Stimulated activated naive CD8-positive, alpha-beta T cell treated with anti-CD3 and anti-CD28 coated beads, Interleukin-15, Interleukin-2, amounts not matched to agents 100 ng/mL and 50 ng/mL, for 24 hours (primary cell): Measurements from ENCODE around the gene C1GALT1.
"Not testable (repeated sequence)": the region's sequence is repeated elsewhere in the genome, so short reads cannot be mapped to it uniquely, and the experiment has no call there.

ENCODE experiments used
- H3K27ac Mint-ChIP-seq: one replicate; pipeline ENCODE4 v1.8.0; 2021; ENCODE audit warnings: mild to moderate bottlenecking, mixed read lengths
- H3K27me3 Mint-ChIP-seq: one replicate; pipeline ENCODE4 v1.8.0; 2021; ENCODE audit warnings: mixed read lengths
- H3K36me3 Mint-ChIP-seq: one replicate; pipeline ENCODE4 v1.8.0; 2021; ENCODE audit warnings: low read depth, mixed read lengths
- H3K4me1 Mint-ChIP-seq: one replicate; pipeline ENCODE4 v1.8.0; 2021; ENCODE audit warnings: low read depth, mixed read lengths
- H3K4me3 Mint-ChIP-seq: one replicate; pipeline ENCODE4 v1.8.0; 2021; ENCODE audit warnings: mild to moderate bottlenecking, mixed read lengths
- H3K9me3 Mint-ChIP-seq: one replicate; pipeline ENCODE4 v1.8.0; 2021; ENCODE audit warnings: mixed read lengths

The C1GALT1 gene

DNA sequence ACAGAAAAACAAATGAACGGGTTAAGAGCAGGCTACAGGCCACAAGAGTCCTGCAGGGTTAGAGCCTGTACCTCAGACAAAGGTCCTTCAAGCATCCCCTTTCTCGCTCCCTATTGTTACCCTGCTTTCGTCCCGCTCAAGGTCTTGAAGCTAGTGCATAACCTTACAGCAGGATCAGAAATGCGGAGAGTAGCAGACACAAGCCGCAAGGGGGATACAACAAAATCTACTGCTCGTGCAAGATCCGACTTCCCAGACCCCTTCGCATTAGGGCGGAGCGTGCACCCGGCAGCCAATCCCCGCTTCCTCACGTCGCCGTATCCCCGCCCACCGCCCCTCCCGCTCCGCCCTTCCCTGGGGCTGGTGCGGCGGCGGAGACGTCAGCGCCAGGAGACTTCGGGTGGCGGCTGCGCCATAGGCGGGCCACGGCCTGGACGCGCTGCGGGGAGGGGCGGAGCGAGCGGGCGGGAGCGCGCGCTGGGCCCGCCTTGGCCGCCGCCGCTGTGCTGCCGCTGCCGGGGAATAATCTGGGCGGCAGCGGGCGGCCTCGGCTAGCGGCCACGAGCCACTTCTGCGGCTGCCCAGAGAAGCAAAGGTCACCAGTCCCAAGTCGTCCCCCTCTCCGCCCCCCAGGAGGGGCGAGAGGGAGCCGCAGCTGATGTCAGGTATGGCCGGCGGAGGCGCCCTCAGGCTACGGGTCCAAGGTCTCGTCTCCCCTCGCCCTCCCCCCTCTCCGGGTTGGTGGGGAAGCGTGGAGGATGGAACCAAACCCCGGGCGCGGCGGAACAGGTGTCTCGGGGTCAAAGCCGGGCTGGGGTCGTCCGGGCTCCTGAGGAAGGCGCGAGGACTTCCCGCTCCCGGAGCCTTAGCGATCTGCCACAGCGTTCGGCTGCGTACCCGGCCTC lies at the start of gene C1GALT1:
Gene C1GALT1 (plus strand): TSS at position 389 of the 905 bp plus-strand sequence. CDS start 51,776 bp downstream, outside the sequence.
- H3K36me3 Mint-ChIP-seq, result peaks cover 10% of the 10 kb centered on the region
- H3K9me3 Mint-ChIP-seq, result no peaks in the 10 kb centered on the region
- peak within 1 kb of the TSS; percentile 90 for H3K4me3 Mint-ChIP-seq

DNA sequence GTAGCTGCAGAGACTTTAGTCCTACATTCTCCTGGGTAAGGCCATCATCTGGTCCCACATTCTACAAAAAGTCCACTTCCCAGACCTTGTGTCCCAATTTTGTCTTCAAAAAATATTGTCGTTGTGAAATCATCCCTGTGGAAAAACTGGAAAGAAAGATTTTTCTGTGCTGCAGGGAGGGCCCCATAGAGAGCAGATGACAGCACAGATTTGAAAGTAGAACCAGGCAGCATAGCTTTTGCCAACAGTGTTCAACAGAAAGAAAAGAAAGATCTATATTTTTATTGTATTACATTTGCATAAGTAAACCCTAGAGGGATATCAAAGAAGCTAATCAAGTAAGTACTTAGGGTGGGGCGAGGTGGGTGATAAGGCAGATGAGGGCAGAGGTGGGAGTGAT lies 48.3 kb upstream of the C1GALT1 start:
- H3K4me3 Mint-ChIP-seq, result no peak overlapping the region
- H3K27ac Mint-ChIP-seq, result no peak overlapping the region
- no peaks in the 10 kb centered on the region for H3K27me3 Mint-ChIP-seq
- peaks cover 12% of the 10 kb centered on the region for H3K9me3 Mint-ChIP-seq
- H3K36me3 Mint-ChIP-seq, result no peaks in the 10 kb centered on the region
- H3K4me1 Mint-ChIP-seq, result peaks cover 20% of the 10 kb centered on the region

More for the DNA sequence above, at the start of gene C1GALT1:
- H3K27me3 Mint-ChIP-seq, result no peaks in the 10 kb centered on the region
- H3K27ac Mint-ChIP-seq, result peak within 1 kb of the TSS; percentile 94
- peaks cover 7% of the 10 kb centered on the region for H3K4me1 Mint-ChIP-seq

DNA sequence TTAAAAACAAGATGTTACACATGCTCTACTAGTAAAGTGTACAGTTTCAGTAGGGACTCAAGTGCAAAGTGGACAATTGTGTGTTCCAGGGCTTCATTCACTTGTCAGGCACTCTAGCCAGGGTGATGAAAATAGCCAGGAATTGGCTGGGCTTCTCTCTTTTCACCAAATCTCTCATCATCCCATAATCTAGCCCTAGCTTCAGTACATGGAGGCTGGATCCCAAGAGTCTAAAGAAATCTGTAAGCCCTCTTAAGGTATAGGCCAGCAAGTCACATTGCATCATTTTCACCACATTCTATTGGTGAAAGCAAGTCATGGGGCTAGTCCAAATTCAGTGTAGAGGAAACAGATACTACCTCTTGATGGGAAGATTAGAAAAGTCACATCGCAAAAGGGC lies 47.3 kb upstream of the C1GALT1 start:
- no peaks in the 10 kb centered on the region for H3K36me3 Mint-ChIP-seq
- H3K4me3 Mint-ChIP-seq, result no peak overlapping the region
- peaks cover 20% of the 10 kb centered on the region for H3K4me1 Mint-ChIP-seq
- no peaks in the 10 kb centered on the region for H3K27me3 Mint-ChIP-seq
- peaks cover 12% of the 10 kb centered on the region for H3K9me3 Mint-ChIP-seq
- no peak overlapping the region for H3K27ac Mint-ChIP-seq

DNA sequence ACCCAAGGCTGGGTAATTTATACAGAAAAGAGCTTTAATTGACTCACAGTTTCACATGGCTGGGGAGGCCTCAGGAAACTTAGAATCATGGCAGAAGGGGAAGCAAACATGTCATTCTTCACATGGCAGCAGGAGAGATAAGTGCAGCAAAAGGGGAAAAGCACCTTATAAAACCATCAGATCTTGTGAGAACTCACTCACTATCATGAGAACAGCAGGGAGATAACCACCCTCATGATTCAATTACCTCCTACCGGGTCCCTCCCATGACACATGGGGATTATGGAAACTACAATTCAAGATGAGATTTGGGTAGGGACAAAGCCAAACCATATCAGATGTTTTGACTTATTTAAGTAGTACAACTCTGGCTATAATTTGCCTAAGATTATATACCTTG lies 46.4 kb upstream of the C1GALT1 start:
- H3K4me3 Mint-ChIP-seq, H3K27ac Mint-ChIP-seq, H3K27me3 Mint-ChIP-seq, H3K36me3 Mint-ChIP-seq: not testable (repeated sequence)
- Mint-ChIP-seq H3K9me3 (peaks cover 12% of the 10 kb centered on the region), H3K4me1 (peaks cover 20% of the 10 kb centered on the region)

DNA sequence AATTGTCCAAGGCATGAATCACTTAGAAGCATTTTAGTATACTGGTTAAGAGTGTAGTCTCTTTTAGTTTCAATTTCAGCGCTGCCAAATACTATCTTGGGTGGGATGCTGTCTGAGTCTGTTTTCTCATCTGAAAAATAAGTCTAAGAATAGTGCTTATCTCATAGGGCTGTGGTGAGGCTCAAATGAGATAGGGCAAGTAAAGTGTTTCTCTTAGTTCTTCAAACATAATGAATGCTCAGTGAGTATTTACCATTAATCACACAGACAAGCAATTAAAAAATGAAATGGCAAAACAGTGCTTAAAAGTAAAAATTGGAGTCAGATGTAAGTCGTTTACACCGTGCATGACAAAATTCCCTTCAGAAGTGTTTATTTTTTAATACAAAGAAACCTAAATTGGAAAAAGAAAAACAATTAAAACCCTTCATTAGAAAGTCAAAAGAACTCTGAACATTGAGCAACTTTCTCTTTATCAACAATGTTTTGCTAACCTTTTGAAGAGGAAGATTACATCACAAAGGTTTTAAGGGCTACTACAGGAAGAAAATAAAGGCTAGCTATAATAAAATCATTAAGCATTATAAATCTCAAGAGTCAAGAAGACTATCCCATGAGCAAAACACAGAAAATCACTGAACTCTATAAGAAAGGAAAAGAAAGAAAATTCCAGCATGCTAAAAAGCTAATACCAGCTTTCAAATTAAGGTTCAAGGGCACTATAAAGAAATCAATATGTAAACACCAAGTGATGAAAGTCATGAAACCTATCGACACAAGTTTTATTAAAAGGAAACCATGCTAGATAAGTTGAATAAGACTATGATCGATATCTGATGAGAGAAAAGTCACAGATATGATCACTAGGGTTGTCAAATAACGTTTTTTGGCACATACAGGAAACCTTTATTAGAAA lies 45.6 kb upstream of the C1GALT1 start:
- peak overlapping the region; percentile 24 for H3K27ac Mint-ChIP-seq
- H3K36me3 Mint-ChIP-seq, result no peaks in the 10 kb centered on the region
- H3K4me3 Mint-ChIP-seq, result no peak overlapping the region
- H3K27me3 Mint-ChIP-seq, result no peaks in the 10 kb centered on the region
- H3K4me1 Mint-ChIP-seq, result peaks cover 14% of the 10 kb centered on the region
- peaks cover 12% of the 10 kb centered on the region for H3K9me3 Mint-ChIP-seq

DNA sequence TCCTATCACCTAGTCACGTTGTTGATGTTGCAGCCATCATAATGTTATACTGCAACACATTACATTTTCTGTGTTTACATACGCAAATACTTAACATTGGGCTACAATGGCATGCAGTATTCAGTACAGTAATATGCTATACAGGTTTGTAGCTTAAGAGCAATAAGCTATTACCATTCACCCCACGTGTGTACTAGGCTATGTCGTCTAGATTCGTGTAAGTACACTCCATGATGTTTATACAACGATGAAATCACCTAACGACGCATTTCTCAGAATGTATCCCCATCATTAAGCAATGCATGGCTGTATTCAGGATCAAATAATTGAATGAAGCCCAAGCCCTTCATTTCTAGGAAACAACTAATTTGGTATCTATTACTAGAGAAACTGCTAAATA lies 43.4 kb upstream of the C1GALT1 start:
- Mint-ChIP-seq H3K4me1 (peaks cover 14% of the 10 kb centered on the region), H3K4me3 (no peak overlapping the region), H3K36me3 (peaks cover 5% of the 10 kb centered on the region), H3K9me3 (peaks cover 18% of the 10 kb centered on the region), H3K27ac (no peak overlapping the region), H3K27me3 (no peaks in the 10 kb centered on the region)

DNA sequence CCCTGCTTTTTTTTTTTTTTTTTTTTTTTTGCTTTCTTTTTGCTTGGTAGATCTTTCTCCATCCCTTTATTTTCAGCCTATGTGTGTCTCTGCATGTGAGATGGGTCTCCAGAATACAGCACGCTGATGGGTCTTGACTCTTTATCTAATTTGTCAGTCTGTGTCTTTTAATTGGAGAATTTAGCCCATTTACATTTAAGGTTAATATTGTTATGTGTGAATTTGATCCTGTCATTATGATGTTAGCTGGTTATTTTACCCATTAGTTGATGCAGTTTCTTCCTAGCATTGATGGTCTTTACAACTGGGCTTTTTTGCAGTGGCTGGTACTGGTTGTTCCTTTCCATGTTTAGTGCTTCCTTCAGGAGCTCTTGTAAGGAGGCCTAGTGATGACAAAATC lies 38.9 kb upstream of the C1GALT1 start:
- not testable (repeated sequence) for H3K9me3 Mint-ChIP-seq, H3K4me3 Mint-ChIP-seq, H3K27ac Mint-ChIP-seq, H3K27me3 Mint-ChIP-seq, H3K4me1 Mint-ChIP-seq
- H3K36me3 Mint-ChIP-seq, result peaks cover 13% of the 10 kb centered on the region

DNA sequence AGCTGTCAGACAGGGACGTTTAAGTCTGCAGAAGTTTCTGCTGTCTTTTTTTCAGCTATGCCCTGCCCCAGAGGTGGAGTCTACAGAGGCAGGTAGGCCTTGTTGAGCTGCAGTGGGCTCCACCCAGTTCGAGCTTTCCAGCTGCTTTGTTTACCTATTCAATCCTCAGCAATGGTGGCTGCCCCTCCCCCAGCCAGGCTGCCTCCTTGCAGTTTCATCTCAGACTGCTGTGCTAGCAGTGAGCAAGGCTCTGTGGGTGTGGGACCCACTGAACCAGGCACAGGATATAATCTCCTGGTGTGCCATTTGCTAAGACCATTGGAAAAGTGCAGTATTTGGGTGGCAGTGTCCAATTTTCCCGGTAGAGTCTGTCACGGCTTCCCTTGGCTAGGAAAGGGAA lies 37.2 kb upstream of the C1GALT1 start:
- H3K4me3 Mint-ChIP-seq, H3K4me1 Mint-ChIP-seq, H3K27ac Mint-ChIP-seq, H3K9me3 Mint-ChIP-seq, H3K27me3 Mint-ChIP-seq: not testable (repeated sequence)
- peaks cover 13% of the 10 kb centered on the region for H3K36me3 Mint-ChIP-seq

DNA sequence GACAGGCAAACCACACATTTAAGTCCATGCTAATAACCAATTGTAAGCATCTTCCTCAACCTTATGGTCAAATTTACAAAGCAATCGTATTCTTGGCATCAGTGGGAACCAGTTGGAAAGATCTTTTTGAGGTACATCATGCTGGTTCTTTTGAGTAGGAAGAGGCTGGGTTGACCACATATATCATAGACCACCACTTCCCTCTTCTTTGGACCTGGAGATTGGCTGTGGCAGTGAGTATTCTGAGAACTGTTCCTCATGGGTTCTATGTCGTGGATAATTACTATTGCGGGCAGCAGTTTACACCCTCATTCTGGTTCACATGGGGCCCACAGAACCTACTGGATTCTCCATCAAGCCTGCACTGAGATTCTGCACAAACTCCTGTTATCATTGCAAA lies 35.5 kb upstream of the C1GALT1 start:
- Mint-ChIP-seq H3K27ac (no peak overlapping the region), H3K4me3 (no peak overlapping the region), H3K27me3 (no peaks in the 10 kb centered on the region)

DNA sequence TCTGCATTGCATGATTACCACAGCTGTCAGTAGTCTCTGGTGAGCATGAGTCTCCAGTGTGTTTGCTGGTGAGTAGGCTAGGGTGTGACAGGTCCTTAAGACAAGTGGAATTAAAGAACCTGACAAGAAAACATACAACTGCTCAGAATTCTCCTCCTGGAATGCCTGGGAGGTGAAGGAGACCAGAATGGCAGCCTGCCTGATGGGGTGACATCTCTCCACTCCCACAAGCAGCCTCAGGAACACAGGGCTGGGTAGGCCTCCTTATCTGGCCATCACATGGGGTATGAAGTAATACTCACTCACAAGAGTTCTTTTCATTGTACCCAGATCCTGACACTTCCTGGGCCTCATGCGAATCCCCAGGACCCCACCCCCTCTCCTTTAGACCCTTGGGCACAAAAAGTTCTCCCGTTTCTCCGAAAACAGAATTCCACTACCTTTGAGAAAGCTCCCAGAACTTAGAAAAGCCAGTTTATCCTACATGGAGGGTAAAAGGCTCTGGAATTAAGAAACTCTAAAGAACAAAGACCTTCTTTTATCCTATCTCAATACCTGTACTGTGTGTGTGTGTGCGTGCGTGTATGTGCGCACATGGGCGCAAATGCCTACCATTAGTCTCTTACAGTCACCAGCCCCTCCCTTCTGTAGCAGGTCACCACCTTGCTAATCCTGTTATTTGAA lies 33.4 kb upstream of the C1GALT1 start:
- H3K27me3 Mint-ChIP-seq, result no peaks in the 10 kb centered on the region
- H3K9me3 Mint-ChIP-seq, result peaks cover 7% of the 10 kb centered on the region
- no peak overlapping the region for H3K4me3 Mint-ChIP-seq
- H3K36me3 Mint-ChIP-seq, result peaks cover 10% of the 10 kb centered on the region
- H3K4me1 Mint-ChIP-seq, result no peaks in the 10 kb centered on the region
- H3K27ac Mint-ChIP-seq, result no peak overlapping the region

More for the DNA sequence above, 35.5 kb upstream of the C1GALT1 start:
- peaks cover 13% of the 10 kb centered on the region for H3K36me3 Mint-ChIP-seq
- H3K4me1 Mint-ChIP-seq, result no peaks in the 10 kb centered on the region
- peaks cover 10% of the 10 kb centered on the region for H3K9me3 Mint-ChIP-seq

DNA sequence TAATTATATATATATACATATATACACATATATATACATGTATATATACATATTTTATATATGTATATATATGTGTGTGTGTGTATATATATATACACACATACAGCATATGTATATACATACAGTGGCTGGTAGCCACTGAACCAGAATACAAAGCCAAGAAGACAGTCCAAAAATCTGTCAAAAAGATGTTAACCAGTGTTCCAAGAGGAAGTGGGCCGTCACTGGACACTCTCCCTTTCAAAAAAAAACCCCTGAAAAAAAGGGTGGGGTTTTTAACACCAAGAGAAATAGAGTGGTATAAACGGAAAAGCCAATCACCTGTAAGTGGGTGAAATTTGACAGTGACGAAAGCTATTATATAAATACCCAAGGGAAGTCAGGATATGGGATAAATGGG lies 31.1 kb upstream of the C1GALT1 start:
- H3K4me1 Mint-ChIP-seq, result peaks cover 7% of the 10 kb centered on the region
- no peak overlapping the region for H3K4me3 Mint-ChIP-seq
- no peaks in the 10 kb centered on the region for H3K27me3 Mint-ChIP-seq
- H3K27ac Mint-ChIP-seq, result no peak overlapping the region
- H3K36me3 Mint-ChIP-seq, result peaks cover 7% of the 10 kb centered on the region
- peaks cover 13% of the 10 kb centered on the region for H3K9me3 Mint-ChIP-seq

DNA sequence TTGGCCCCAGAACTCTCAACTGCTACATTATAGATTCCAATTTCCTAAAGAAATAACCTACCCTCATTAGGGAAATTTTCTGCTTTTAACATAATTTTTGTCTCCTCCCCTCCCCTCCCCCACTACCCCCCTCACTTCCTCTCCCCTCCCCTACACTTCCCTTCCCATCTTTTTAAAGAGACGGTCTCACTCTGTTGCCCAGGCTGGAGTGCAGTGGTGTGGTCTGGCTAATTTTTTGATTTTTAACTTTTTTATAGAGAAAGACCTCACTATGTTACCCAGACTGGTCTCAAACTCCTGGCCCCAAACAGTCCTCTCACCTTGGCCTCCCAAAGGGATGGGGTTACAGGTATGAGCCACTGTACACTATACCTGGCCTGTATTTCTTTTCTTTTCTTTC lies 30.5 kb upstream of the C1GALT1 start:
- Mint-ChIP-seq H3K9me3 (peaks cover 13% of the 10 kb centered on the region), H3K27me3 (no peaks in the 10 kb centered on the region), H3K4me3 (no peak overlapping the region), H3K4me1 (peaks cover 12% of the 10 kb centered on the region), H3K36me3 (peaks cover 7% of the 10 kb centered on the region), H3K27ac (no peak overlapping the region)

DNA sequence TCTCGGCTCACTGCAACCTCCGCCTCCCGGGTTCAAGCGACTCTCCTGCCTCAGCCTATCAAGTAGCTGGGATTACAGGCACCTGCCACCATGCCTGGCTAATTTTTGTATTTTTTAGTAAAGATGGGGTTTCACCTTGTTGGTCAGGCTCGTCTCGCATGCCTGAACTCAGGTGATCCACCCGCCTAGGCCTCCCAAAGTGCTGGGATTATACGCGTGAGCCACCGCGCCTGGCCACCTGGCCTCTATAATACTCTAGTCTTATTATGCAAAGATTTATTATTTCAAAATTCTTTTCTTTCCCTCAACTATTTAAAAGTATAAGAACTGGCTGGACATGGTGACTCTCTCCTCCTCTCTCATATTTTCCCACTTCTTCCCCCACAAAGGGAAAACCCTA lies 30.0 kb upstream of the C1GALT1 start:
- Mint-ChIP-seq H3K27me3 (no peaks in the 10 kb centered on the region), H3K9me3 (peaks cover 13% of the 10 kb centered on the region), H3K4me1 (peaks cover 17% of the 10 kb centered on the region), H3K4me3 (no peak overlapping the region), H3K27ac (no peak overlapping the region), H3K36me3 (peaks cover 7% of the 10 kb centered on the region)

DNA sequence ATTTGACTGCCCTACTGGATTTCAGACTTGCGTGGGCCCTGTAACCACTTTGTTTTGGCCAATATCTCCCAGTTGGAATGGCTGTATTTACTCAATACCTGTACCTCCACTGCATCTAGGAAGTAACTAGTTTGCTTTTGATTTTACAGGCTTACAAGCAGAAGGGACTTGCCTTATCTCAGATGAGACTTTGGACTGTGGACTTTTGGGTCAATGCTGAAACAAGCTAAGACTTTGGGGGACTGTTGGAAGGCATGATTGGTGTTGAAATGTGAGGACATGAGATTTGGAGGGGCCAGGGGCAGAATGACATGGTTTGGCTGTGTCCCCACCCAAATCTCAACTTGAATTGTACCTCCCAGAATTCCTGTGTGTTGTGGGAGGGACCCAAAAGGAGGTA lies 28.0 kb upstream of the C1GALT1 start:
- H3K4me3 Mint-ChIP-seq, H3K36me3 Mint-ChIP-seq, H3K27me3 Mint-ChIP-seq, H3K27ac Mint-ChIP-seq: not testable (repeated sequence)
- Mint-ChIP-seq H3K4me1 (peaks cover 35% of the 10 kb centered on the region), H3K9me3 (peaks cover 13% of the 10 kb centered on the region)

DNA sequence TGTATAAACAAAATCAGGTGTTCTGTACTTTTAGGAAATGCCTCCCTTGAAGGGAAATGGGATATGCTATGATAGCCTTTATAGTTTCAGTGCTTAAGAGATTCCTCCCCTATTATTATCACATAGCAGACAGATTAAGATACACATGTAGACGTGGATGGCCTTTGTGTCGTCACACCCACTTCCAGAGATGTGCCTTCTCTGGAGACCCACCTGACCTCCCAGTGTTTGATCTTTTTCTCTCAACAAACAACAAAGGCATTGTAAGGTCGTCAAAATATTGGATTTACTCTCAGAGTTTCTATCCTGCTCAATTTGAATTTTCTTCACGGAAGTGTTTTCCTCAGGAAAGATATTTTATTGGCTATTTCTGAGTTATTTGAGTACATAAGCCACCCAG lies 25.7 kb upstream of the C1GALT1 start:
- Mint-ChIP-seq H3K27ac (peak overlapping the region; percentile 75), H3K4me3 (peak overlapping the region; percentile 80), H3K9me3 (peaks cover 13% of the 10 kb centered on the region), H3K4me1 (peaks cover 56% of the 10 kb centered on the region), H3K27me3 (no peaks in the 10 kb centered on the region), H3K36me3 (peaks cover 7% of the 10 kb centered on the region)
